ENCODE measurements around the gene MMS22L.
A peak's percentile ranks its signal among the peaks of the same experiment; 100 is the strongest.

MMS22L gene

GRCh38 chr6:97288188-97288587 lies 5.2 kb upstream of the MMS22L start:
- H3K27me3 Mint-ChIP-seq: peaks cover 15% of the 10 kb centered on the region
- H3K27ac Mint-ChIP-seq: no peak overlapping the region
- no peak for DNase-seq
- peaks cover 6% of the 10 kb centered on the region for H3K4me1 Mint-ChIP-seq (ENCODE audit: low read depth)
- H3K36me3 Mint-ChIP-seq (ENCODE audit: low read depth): peaks cover 3% of the 10 kb centered on the region
- no peak overlapping the region for H3K4me3 Mint-ChIP-seq
- no peaks in the 10 kb centered on the region for H3K9me3 Mint-ChIP-seq

GRCh38 chr6:97282238-97282725 lies 734 bp downstream of the MMS22L start:
- H3K4me1 Mint-ChIP-seq (ENCODE audit: low read depth): peaks cover 30% of the 10 kb centered on the region
- no peaks in the 10 kb centered on the region for H3K27me3 Mint-ChIP-seq
- H3K27ac Mint-ChIP-seq: peak overlapping the region; percentile 90
- H3K4me3 Mint-ChIP-seq: peak overlapping the region; percentile 92
- peaks cover 56% of the 10 kb centered on the region for H3K36me3 Mint-ChIP-seq (ENCODE audit: low read depth)
- no peak for DNase-seq
- no peaks in the 10 kb centered on the region for H3K9me3 Mint-ChIP-seq

GRCh38 chr6:97280766-97281165 lies 2.2 kb downstream of the MMS22L start:
- Mint-ChIP-seq H3K4me1 (ENCODE audit: low read depth) (peaks cover 30% of the 10 kb centered on the region), H3K27ac (no peak overlapping the region), H3K4me3 (peak overlapping the region; percentile 92), H3K9me3 (no peaks in the 10 kb centered on the region), H3K27me3 (no peaks in the 10 kb centered on the region), H3K36me3 (ENCODE audit: low read depth) (peaks cover 69% of the 10 kb centered on the region)
- DNase-seq: no peak

- H3K27me3 Mint-ChIP-seq: no peaks in the 10 kb centered on the region
- DNase-seq: no peak
- no peak overlapping the region for H3K4me3 Mint-ChIP-seq
- no peak overlapping the region for H3K27ac Mint-ChIP-seq
- peaks cover 11% of the 10 kb centered on the region for H3K4me1 Mint-ChIP-seq (ENCODE audit: low read depth)
- no peaks in the 10 kb centered on the region for H3K9me3 Mint-ChIP-seq
- H3K36me3 Mint-ChIP-seq (ENCODE audit: low read depth): peaks cover 94% of the 10 kb centered on the region
These were observed 7.2 kb downstream of the MMS22L start for GRCh38 chr6:97275804-97276203.

GRCh38 chr6:97269821-97270220 lies 13.2 kb downstream of the MMS22L start:
- Mint-ChIP-seq H3K36me3 (ENCODE audit: low read depth) (peaks cover 89% of the 10 kb centered on the region), H3K4me3 (no peak overlapping the region), H3K4me1 (ENCODE audit: low read depth) (peaks cover 1% of the 10 kb centered on the region), H3K9me3 (no peaks in the 10 kb centered on the region), H3K27ac (no peak overlapping the region), H3K27me3 (no peaks in the 10 kb centered on the region)
- DNase-seq: no peak

GRCh38 chr6:97262676-97263075 lies 20.3 kb downstream of the MMS22L start:
- Mint-ChIP-seq H3K27me3 (no peaks in the 10 kb centered on the region), H3K9me3 (no peaks in the 10 kb centered on the region), H3K4me3 (no peak overlapping the region), H3K27ac (no peak overlapping the region), H3K36me3 (ENCODE audit: low read depth) (peaks cover 83% of the 10 kb centered on the region), H3K4me1 (ENCODE audit: low read depth) (no peaks in the 10 kb centered on the region)
- no peak for DNase-seq

- no peak for DNase-seq
- Mint-ChIP-seq H3K27me3 (no peaks in the 10 kb centered on the region), H3K9me3 (peaks cover 5% of the 10 kb centered on the region), H3K4me1 (ENCODE audit: low read depth) (no peaks in the 10 kb centered on the region), H3K4me3 (no peak overlapping the region), H3K36me3 (ENCODE audit: low read depth) (peaks cover 96% of the 10 kb centered on the region), H3K27ac (no peak overlapping the region)
These were observed 36.2 kb downstream of the MMS22L start for GRCh38 chr6:97246842-97247241.

- Mint-ChIP-seq H3K27me3 (no peaks in the 10 kb centered on the region), H3K36me3 (ENCODE audit: low read depth) (peaks cover 89% of the 10 kb centered on the region)
These were observed 42.8 kb downstream of the MMS22L start for GRCh38 chr6:97240222-97240621.

GRCh38 chr6:97231911-97232310 lies 51.1 kb downstream of the MMS22L start:
- Mint-ChIP-seq H3K27me3 (no peaks in the 10 kb centered on the region), H3K27ac (no peak overlapping the region), H3K9me3 (no peaks in the 10 kb centered on the region), H3K36me3 (ENCODE audit: low read depth) (peaks cover 90% of the 10 kb centered on the region), H3K4me1 (ENCODE audit: low read depth) (no peaks in the 10 kb centered on the region), H3K4me3 (no peak overlapping the region)
- DNase-seq: no peak

More at GRCh38 chr6:97240222-97240621, 42.8 kb downstream of the MMS22L start:
- H3K27ac Mint-ChIP-seq: no peak overlapping the region
- DNase-seq: no peak
- no peak overlapping the region for H3K4me3 Mint-ChIP-seq
- H3K9me3 Mint-ChIP-seq: peaks cover 5% of the 10 kb centered on the region
- H3K4me1 Mint-ChIP-seq (ENCODE audit: low read depth): no peaks in the 10 kb centered on the region

GRCh38 chr6:97222903-97223302 lies 60.1 kb downstream of the MMS22L start:
- Mint-ChIP-seq H3K9me3 (no peaks in the 10 kb centered on the region), H3K36me3 (ENCODE audit: low read depth) (peaks cover 51% of the 10 kb centered on the region), H3K4me3 (no peak overlapping the region), H3K4me1 (ENCODE audit: low read depth) (peaks cover 4% of the 10 kb centered on the region), H3K27me3 (no peaks in the 10 kb centered on the region), H3K27ac (no peak overlapping the region)
- DNase-seq: no peak

GRCh38 chr6:97218912-97219311 lies 64.1 kb downstream of the MMS22L start:
- H3K4me1 Mint-ChIP-seq (ENCODE audit: low read depth): peaks cover 2% of the 10 kb centered on the region
- no peak overlapping the region for H3K4me3 Mint-ChIP-seq
- H3K27me3 Mint-ChIP-seq: no peaks in the 10 kb centered on the region
- H3K9me3 Mint-ChIP-seq: no peaks in the 10 kb centered on the region
- no peak for DNase-seq
- H3K36me3 Mint-ChIP-seq (ENCODE audit: low read depth): peaks cover 29% of the 10 kb centered on the region
- H3K27ac Mint-ChIP-seq: no peak overlapping the region

- DNase-seq: no peak
- Mint-ChIP-seq H3K4me1 (ENCODE audit: low read depth) (peaks cover 2% of the 10 kb centered on the region), H3K27me3 (no peaks in the 10 kb centered on the region), H3K4me3 (no peak overlapping the region), H3K9me3 (no peaks in the 10 kb centered on the region), H3K36me3 (ENCODE audit: low read depth) (peaks cover 45% of the 10 kb centered on the region), H3K27ac (no peak overlapping the region)
These were observed 67.8 kb downstream of the MMS22L start for GRCh38 chr6:97215157-97215769.

- Mint-ChIP-seq H3K9me3 (no peaks in the 10 kb centered on the region), H3K27ac (no peak overlapping the region), H3K4me3 (no peak overlapping the region), H3K27me3 (no peaks in the 10 kb centered on the region), H3K4me1 (ENCODE audit: low read depth) (peaks cover 2% of the 10 kb centered on the region), H3K36me3 (ENCODE audit: low read depth) (peaks cover 41% of the 10 kb centered on the region)
- no peak for DNase-seq
These were observed 68.3 kb downstream of the MMS22L start for GRCh38 chr6:97214671-97215070.

GRCh38 chr6:97207383-97207782 lies 75.6 kb downstream of the MMS22L start:
- H3K4me3 Mint-ChIP-seq: no peak overlapping the region
- DNase-seq: no peak
- H3K27ac Mint-ChIP-seq: no peak overlapping the region
- H3K9me3 Mint-ChIP-seq: no peaks in the 10 kb centered on the region
- no peaks in the 10 kb centered on the region for H3K27me3 Mint-ChIP-seq
- no peaks in the 10 kb centered on the region for H3K4me1 Mint-ChIP-seq (ENCODE audit: low read depth)
- H3K36me3 Mint-ChIP-seq (ENCODE audit: low read depth): peaks cover 17% of the 10 kb centered on the region

- Mint-ChIP-seq H3K4me3 (no peak overlapping the region), H3K4me1 (ENCODE audit: low read depth) (no peaks in the 10 kb centered on the region), H3K9me3 (no peaks in the 10 kb centered on the region), H3K27ac (no peak overlapping the region), H3K27me3 (no peaks in the 10 kb centered on the region), H3K36me3 (ENCODE audit: low read depth) (peaks cover 15% of the 10 kb centered on the region)
- no peak for DNase-seq
These were observed 77.0 kb downstream of the MMS22L start for GRCh38 chr6:97205966-97206365.

- H3K4me1 Mint-ChIP-seq (ENCODE audit: low read depth): no peaks in the 10 kb centered on the region
- H3K4me3 Mint-ChIP-seq: no peak overlapping the region
- H3K36me3 Mint-ChIP-seq (ENCODE audit: low read depth): peaks cover 18% of the 10 kb centered on the region
- no peak overlapping the region for H3K27ac Mint-ChIP-seq
- no peaks in the 10 kb centered on the region for H3K27me3 Mint-ChIP-seq
- no peak for DNase-seq
- no peaks in the 10 kb centered on the region for H3K9me3 Mint-ChIP-seq
These were observed 79.7 kb downstream of the MMS22L start for GRCh38 chr6:97203343-97203742.
